GM12891 (cell line): ENCODE measurements around the gene MIEF1.

Experiments used
- PAX5 ChIP-seq: IDR thresholded peaks from 2 replicates; pipeline ENCODE4 v1.6.1; 2011; ENCODE audit warnings: low read length, moderate library complexity, mild to moderate bottlenecking; ENCODE audit not compliant: insufficient read depth, severe bottlenecking
- POLR2A ChIP-seq: IDR thresholded peaks from 2 replicates; pipeline ENCODE4 v1.6.1; 2011; ENCODE audit warnings: low read depth, low read length, control low read depth
- POLR2AphosphoS5 ChIP-seq: IDR thresholded peaks from 2 replicates; pipeline ENCODE4 v1.6.1; 2011; ENCODE audit warnings: low read depth, low read length, control low read depth
- SPI1 ChIP-seq: IDR thresholded peaks from 2 replicates; pipeline ENCODE4 v1.6.1; 2011; ENCODE audit warnings: low read depth, low read length, control low read depth
- TAF1 ChIP-seq: IDR thresholded peaks from 2 replicates; pipeline ENCODE4 v1.6.1; 2011; ENCODE audit warnings: low read depth, low read length, control low read depth

DNA sequence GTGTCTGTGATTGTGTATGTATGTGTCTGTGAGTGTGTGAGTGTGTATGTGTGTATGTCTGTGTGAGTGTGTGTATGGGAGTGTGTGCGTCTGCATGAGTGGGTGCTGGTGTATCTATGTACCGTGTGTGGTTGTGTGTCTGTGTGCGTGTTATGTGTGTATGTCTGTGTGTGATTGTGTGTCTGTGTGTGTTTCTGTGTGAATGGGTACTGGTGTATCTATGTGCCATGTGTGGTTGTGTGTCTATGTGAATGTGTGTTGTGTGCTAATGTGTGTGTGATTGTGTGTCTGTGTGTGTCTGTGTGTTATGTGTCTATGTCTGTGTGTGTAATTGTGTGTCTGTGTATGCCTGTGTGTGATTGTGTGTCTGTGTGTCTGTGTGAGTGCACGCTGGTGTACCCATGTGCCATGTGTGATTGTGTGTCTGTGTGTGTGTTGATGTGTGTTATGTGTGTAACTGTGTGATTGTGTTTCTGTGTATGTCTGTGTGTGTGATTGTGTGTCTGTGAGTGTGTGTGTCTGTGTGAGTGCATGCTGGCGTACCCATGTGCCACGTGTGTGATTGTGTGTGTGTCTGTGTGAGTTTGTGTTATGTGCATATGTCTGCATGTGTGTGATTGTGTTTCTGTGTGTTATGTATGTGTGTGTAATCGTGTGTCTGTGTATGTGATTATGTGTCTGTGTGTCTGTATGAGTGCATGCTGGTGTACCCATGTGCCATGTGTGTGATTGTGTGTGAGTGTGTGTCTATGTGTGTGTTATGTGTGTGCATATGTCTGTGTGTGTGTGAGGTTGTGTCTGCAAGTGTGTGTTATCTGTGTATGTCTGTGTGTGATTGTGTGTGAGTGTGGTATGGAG lies 61.7 kb downstream of the MIEF1 start:
- TF ChIP-seq POLR2A (no peak), POLR2AphosphoS5 (no peak), TAF1 (no peak), SPI1 (no peak), PAX5 (no peak)
